Hematopoietic multipotent progenitor cell treated with erythropoietin and hydrocortisone succinate and interleukin-3 and kit ligand, for 4 days (in vitro differentiated cells): ENCODE measurements around the gene STKLD1.
"Not testable (repeated sequence)": the region's sequence is repeated elsewhere in the genome, so short reads cannot be mapped to it uniquely, and the experiment has no call there.

Experiments used
- DNase-seq: peaks from one replicate; pipeline ENCODE4 v3.0.0-alpha.2; 2015

STKLD1 gene

DNA sequence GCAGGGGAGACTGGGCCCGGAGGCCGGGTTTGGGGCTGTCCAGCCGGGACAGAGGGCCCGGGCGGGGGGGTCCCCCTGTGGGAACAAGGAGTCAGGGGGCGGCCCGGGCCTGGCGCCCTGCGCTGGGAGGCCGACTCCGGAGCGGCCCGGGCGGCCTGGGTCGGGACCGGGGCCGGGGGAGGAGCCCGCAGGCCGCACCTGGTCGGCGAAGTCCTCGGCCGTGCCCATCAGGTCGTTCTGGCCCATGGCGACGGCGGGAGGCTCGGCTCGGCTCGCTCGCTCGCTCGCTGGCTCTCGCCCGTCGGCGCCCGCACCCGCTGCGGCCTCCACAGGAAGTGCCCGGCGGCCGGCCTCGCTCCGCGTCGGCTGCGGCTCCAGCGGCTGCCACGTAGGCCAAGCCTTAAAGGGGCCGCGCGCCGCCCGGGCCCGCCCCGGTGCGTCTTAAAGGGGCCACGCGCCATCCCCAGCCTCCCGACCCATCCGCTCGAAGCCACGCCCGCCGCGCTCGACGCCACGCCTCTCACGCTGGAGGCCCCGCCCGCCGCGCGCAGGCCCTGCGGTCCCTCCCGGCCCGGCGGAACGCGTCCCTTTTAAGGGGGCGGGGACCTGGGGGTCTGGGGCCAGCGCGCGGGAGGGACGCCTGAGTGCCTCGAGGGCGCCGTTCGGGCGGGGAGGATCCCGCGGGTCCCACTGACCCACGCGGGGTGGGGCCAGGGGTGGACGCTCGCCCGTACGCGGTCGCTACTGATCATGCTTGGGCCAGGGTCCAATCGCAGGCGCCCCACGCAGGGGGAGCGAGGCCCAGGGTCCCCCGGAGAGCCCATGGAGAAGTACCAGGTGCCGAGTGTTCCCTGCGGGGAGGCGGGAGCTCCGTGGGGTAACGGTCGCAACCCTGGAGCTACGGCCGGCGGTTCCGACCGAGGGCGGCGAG lies at the start of gene STKLD1, which contains the start of gene SURF4:
TSS of gene STKLD1 (plus strand) at position 643 of the 931 bp plus-strand sequence. CDS start at position 751, 108 bp downstream.
TSS of gene SURF4 (minus strand) at position 337 of the 931 bp plus-strand sequence. CDS start at position 246, 91 bp downstream.
- DNase-seq = peak; percentile 98

DNA sequence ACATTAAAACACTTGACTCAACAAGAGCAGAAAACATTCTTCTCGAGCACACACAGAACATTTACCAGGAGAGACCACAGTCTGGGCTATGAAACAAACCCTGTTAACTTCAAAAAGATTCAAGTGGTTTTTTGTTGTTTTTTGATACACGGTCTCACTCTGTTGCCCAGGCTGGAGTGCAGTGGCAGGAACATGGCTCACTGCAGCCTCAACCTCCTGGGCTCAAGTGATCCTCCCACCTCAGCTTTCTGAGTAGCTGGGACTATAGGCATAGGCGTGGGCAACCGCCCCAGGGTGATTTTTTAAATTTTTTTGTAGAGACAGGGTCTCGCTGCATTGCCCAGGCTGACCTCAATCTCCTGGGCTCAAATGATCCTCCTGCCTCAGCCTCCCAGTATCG lies 49.1 kb upstream of the STKLD1 start:
- DNase-seq = not testable (repeated sequence)

DNA sequence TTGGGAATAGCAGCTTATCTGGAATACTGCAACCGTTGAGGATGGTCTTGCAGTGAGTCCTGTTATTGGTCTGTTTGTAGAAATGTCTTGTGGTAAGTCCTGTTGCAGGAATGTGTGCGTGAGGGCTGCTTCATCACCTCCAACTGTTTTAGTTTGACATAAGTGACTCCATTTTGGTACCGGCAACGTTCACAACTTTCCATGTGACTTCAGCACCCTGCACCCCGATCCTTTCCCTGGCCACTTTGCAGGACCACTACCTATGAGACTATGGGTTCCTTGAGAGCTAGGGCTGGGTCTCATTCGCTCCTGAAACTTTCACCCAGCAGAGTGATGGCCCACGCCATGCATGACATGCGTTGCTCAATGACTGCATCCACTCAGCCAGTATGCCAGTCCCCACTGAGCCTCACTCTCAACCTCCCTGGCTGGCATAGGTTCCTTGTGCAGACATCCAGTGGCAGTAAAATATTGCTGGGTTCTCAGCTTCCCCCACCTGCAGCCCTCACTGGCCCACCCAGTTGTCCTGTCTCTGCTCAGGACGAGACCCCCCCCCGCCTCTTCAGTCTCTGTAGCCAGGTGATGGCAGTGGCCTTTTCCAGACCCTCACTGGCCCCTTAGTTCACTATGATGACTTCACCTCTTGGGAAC lies 48.2 kb upstream of the STKLD1 start:
- DNase-seq = no peak

DNA sequence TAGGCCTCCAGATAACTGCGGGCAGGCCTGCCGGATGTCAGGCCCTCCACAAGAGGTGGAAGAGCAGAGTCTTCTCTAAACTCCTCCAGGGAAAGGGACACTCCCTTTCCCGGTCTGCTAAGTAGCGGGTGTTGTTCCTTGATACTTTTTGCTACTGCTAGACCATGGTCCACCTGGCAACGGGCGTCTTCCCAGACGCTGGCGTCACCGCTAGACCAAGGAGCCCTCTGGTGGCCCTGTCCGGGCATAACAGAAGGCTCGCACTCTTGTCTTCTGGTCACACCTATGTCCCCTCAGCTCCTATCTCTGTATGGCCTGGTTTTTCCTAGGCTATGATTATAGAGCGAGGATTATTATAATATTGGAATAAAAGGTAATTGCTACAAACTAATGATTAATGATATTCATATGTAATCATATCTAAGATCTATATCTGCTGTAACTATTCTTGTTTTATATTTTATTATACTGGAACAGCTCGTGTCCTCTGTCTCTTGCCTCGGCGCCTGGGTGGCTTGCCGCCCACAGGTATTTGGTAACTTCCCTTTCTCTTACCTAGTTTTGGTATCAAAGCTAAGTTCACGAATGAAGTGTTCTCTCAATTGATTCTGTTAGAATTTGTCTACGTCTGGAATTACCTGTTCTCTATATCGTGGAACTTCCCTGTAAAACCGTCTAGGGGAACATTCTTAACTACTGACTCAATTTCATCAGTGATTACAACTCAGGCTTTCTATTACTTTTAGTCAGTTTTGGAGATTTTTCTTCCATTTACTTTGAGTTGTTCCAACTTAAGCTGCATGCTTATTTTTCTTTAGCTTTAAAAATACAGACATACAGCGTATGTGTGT lies 46.6 kb upstream of the STKLD1 start:
- peak; percentile 44 for DNase-seq

DNA sequence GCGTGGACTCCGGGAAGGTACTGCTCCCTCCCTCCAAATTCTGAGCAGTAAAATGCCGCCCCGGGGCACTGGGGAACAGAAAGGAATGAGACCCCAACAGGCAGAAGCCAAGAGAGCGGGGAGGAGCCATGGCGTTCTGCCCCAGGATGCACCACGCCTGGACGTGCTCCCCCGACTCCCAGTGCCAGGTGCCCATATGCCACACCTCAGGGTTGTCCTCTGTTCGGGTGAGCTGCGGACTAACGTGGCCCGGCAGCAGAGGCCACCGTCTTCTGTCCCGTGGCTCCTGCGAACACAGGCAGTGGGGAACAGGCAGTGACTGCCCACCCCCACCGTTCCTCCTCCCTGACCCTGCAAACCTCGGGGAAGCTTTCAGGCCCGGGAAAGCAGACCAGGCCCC lies 44.9 kb upstream of the STKLD1 start:
- DNase-seq = no peak

DNA sequence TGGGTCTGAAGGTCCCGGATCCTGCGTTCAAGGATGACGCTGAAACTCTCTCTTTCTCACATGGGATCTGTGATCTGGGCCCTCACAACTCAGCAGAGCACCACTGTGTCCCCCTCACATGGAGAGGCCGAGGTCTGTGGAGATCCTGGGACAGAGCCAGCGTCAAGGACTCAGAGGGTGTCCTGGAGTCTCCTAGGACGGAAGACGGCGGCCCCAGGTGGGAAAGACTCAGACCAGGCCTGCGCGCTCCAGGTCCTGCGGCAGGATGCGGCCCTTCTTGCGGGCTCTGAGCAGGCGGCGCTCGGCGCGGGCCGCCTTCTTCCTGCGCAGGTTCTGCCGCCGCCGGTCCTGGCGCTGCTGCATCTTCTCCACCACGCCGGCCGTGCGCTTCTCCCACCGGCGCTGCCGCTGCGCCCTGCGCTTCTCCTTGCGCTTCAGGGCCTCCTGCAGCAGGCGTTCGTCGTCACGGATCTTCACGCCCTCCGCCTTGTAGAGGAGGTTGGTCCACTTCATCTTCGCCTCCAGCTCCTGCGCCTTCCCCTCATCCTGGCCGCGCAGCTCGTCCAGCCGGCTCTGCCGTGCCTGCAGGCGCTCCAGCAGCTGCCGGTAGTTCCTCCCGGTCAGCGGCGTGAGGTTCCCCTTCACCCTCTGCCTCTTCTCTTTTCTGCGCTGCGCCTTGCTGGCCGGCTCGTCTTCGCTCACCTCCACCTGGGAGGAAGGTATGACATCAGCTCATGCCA lies 44.4 kb upstream of the STKLD1 start:
- no peak for DNase-seq

DNA sequence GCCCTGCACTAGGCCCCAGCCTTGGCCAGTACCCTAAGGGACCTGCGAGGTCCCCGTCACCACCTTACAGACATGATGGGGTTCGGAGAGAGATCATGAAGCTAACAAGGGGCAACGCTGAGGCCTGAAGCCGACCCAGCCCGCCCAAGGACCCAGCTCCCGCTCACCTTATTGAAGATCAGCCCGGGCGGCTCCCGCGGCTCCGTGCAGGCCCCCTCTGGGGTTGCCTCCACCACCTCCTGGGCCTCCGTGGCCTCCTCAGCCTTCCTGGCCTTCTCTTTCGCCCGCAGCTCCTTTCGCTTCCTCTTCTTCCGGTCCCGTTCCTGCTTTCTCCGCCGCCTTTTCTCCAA lies 43.8 kb upstream of the STKLD1 start:
- DNase-seq = no peak

DNA sequence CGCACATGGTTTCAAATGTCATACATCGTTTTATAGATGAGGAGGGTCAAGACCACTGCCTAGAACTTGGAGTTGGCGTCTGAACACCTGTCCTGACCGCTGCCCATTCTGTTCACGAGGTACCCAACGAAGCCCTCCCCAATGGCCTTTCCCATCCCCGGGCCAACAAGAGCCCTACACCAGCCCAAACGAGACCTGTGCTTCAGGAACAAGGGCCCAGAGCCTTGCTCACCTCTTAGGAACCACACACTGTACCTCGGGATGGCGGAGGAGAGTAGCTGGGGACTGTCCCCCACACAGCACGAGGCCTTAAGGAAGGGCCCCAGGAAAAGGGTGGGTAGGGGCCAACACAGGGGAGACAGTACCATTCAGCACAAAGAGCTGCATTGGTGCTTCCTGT lies 43.2 kb upstream of the STKLD1 start:
- DNase-seq = no peak

DNA sequence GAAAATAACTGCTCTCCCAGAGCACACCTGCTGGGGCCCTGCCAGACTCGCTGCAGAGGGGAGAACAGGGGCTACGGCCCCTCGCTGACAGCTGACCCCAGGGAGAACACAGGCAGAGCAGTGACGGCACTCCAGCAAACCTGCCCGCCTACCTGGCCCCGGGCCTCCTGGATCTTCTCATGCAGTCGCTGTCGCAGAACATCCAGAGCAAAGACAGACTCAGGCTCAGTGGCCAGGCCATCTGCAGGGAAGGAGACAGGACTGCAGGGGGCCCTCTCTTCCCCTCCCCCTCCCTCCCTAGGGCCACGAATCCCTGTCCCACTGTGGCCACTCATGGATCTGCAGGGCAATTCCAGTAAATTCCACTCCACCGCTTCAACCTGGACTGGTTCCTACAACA lies 42.6 kb upstream of the STKLD1 start:
- no peak for DNase-seq

DNA sequence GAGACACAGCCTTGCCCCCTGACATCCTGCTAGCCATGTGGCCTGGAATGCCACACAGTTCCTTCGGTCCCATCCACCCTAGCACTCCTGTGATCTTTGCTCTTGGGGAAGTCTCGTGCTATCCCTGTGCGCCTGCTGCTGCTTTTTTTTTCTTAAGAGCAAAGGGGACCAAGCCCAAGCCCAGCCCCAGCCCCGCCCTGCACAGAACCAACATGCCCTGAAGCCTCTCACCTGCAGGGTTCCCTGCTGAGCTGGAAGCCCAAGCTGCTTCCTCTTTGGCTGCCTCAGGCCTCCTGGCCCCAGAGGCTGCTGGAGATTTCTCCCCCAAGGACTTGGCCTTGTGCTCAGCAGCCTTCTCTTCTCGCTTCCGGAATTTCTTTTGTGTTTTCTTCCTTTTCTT lies 42.0 kb upstream of the STKLD1 start:
- DNase-seq = peak; percentile 41

DNA sequence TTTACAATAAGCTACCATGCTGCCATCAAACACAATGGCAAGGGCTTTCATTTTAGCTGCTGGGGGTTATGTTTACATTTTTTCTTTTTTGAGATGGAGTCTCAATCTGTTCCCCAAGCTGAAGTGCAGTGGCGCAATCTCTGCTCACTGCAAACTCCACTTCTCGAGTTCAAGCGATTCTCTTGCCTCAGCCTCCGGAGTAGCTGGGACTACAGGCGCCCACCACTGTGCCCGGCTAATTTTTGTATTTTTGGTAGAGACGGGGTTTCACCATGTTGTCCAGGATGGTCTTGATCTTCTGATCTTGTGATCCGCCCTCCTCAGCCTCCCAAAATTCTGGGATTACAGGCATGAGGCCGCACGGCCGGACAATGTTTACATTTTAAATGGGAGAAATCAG lies 41.3 kb upstream of the STKLD1 start:
- not testable (repeated sequence) for DNase-seq

DNA sequence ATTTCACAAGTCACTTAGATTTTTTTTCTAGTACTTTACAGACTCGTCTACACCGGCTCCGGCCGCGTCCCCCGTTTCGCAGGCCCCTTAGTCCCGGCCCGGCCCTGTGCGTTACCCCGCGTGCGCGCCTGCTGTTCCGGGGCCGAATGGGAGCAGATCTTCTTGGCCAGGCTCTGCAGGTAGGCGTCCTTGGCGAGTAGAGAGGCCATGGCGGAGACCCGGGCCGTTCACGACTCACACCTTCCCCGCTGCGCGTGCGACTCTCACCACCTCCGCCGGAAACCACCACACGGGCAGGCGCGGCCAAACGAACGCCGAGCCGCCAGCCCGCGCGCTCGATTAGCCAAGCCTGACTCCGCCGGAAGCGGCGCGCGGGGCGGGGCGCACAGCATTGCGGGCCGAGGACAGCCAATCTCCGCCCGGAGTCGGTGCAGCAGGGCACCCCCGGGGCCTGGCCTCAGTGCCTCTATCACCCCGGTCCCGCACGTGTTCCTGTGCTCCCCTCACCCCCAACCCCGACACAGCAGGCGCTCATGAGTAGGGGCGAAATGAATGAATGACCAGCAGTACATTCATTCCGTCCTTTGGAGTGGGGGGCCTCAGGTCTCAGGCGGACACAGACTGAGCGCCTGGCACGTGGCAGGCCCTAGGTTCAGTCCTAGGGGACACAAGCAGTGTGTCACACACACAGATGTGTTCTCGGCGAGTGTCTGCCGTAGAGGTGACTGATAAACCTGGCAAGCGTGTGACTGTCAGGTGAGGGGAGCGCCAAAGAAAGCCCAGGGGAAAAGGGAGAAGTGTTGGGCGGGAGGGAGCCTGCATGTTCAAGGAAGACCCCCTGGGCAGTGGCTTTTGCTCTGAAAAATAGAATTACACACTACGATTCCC lies 40.0 kb upstream of the STKLD1 start, which contains the start of gene SURF6:
TSS of gene SURF6 (minus strand) at position 265 of the 888 bp plus-strand sequence. CDS start at position 209, 56 bp downstream.
- peak; percentile 97 for DNase-seq

DNA sequence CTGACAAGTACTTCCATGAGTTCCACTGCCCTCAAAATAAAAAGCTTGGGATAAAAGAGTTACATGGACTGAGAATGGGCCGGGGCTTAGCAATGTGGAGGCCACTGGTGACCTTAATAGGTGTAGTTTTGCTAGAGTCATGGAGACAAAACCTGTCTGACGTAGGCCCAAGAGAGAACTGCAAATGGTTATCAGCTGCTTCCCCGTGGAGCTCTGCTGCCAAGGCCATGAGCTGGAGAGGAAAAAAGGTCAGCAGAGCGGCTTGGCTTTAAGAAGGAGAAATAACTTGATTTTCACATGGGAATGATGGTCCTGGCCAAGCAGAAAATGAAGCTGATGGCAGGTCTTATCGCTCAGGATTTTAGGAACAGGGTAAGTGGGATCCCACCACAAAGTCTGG lies 36.5 kb upstream of the STKLD1 start:
- DNase-seq = no peak

DNA sequence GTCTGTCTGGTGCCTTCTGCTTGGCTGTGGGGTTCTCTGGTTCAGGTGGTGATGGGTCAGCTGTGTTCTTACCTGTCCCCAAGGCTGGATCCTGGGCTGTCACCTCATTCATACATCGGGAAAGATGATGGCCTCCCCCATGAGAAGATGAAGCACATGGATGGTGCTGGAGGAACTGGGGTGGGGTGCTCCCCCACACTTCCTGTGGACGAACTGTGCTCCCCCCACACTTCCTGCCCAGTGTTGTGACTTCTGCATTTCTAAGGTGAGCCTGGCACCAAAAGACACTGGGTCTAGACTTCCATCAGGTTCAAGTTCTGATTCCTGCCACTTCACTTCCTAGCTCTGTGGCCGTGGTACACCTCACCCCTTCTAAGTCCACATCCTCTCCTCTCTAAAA lies 35.9 kb upstream of the STKLD1 start:
- DNase-seq = peak; percentile 74

DNA sequence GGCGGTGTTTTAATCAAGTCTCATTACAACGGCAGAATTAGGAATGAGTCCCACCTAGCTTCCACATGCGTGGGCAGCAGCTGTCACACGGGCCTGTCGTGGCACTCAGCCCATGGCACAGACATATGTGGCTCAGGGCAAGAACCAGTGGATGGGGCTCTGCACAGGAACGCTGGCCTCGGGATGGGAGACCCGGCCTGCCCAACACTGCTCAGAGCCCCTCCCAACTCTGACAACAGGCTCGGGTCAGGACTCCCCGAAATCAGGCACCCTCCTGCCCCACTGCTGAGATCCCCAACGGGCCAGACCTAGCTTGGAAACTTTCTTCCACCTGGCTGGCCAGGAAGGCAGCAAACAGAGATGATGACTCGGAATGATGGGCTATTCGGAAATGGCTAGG lies 35.2 kb upstream of the STKLD1 start:
- no peak for DNase-seq

DNA sequence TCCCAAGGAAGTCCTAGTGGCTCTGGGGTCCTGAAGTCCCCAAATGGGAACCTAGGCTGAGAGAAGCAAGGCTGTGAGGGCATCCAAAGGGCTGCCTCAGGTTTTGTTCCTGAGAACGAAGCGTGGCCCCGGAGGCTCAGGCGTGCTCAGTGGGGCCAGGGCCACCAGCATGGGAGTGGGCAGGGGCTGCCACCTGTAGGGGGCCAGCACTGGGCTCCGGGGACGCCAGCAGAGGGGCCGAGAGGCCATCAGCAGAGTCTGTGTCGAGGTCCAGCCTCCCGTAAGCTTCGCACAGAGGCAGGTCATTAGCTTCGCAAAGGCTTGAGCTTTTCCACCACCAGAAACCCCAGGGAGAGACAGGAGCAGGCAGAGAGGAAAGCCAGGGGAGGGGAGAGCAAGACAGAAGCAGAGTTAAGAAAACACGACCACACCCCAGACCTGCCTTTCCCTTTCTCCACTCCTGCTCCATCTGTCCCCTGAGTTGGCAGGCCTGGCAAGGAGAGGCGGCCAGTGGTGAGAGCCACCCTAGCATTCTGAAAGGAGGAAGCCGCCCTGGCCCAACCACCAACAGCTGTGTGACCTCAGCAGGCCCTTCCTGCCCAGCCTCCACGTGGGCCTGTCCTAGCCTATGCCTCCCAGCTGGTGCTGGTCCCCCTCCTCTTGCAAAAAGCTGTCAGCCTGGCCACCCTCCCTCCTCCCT lies 34.6 kb upstream of the STKLD1 start:
- DNase-seq = peak; percentile 88

DNA sequence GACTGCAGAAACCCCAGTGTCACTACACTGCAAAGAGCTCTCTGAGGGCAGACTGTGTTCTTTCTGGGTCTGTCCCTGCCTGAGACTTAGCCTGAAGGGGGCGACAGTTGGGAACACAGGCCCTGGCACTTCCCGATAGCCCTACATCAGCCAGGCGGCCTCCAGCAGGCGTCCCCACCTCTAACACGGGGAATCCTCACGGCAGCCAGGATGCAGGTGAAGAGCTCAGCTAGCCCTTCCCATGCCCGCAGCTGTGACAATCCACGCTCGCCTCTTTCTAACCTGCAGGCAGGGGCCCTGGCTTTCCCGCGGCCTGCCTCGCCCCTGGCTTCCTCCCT lies 34.1 kb upstream of the STKLD1 start:
- DNase-seq = no peak

DNA sequence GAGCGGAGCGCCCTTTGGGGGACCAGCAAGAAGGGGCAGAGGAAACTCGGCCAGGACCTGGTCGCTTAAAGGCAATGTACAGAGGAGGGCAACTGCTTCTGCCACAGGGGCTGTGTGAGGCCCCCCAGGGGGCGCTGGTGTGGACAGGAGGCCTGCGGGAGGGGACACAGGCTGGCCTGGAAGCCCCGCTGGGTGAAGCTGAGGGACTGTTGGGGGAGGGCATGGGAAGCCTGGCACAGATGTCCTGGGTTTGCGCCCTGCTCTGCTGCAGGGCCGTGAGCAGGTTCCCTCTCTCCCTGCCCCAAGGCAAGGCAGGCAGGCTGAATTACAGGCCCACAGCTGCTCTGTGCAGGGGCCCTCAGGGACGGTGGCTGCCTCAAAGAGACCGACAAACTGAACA lies 33.6 kb upstream of the STKLD1 start:
- DNase-seq = peak; percentile 62

DNA sequence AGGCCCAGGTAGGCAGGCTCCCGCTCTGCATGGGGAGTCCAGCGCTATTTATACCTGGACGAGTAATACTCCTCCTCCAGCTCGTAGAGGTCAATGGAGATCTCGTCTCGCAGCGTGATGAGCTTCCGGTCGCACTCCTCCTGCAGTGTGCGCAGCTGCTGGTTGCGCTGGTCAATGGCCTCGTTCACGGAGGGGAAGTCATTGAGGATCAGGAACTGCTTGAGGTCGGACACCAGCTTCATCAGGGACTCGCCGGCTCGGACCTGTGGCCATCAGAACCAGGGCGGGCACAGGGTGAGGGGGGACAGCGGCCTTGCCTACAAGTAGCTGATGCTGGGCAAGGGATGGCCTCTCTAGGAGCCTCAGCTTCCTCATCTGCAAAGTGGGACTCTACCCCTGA lies 32.1 kb upstream of the STKLD1 start:
- DNase-seq = no peak

DNA sequence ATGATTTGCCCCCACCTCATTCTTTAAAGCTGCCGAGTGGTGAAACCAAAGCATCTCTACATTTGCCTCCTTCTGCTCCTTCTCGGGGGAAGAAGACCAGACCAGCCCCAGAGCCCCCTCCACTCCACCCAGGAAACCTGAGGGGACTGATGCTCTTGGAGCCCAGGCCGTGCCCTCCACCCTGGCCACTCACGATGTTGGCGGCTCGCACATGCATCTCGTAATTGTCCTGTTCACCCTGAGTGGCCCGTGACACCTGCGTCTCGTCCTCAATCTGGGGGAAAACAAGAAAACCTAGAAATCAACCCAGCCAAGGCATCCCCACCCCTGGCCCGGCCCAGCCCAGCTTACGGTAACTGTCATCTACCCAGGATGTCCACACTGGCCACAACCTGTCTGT lies 31.2 kb upstream of the STKLD1 start:
- no peak for DNase-seq

DNA sequence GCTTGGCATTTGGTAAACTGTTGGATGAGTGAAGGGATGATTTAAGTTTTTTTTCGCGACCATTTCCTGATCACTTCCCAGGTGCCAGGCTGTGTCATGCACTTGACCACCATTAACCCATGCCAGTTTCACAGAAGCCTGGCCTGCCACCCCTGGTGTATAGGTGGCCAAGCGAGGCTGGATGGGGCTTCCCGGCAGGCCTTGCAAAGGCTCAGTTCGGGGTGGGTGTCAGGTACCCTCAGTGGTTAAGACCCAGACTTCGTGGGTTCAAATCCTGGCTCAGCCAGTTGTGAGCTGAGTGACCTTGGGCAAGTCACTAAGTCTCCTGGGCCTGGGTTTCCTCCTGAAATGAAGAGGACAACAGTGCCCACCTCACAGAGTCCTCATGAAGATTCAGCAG lies 30.6 kb upstream of the STKLD1 start:
- DNase-seq = no peak
